GM19043 (cell line): ENCODE measurements around the gene DACH1.

Experiments
- ATAC-seq: cut with Tn5 transposase; IDR thresholded peaks from one replicate; pipeline ENCODE4 v1.9.1; 2021; ENCODE audit warnings: low read depth; ENCODE audit not compliant: unreplicated experiment

The DACH1 gene

GRCh38 chr13:71830736-71831135, 36.3 kb downstream of the DACH1 start:
- ATAC-seq, result no peak

GRCh38 chr13:71830323-71830722, 36.7 kb downstream of the DACH1 start:
- no peak for ATAC-seq

DNA sequence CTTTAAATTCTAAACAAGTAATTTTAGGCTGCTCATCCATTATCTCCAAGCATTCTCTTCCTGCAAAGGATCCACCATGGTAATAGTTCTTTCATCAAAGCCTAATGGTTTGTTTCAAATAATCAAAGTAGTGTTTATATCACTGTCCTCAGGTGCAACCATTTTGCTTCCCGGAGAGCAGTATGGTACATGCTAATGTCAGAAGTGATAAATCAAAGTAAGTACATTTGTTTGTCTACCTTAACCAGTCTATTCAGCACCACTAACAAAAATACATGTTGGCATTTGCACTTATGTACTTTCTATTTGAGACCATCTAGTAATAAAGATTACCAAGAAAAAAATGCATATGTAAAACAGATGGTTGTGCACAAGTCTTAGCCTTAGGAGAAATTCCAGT, 37.5 kb downstream of the DACH1 start:
- ATAC-seq, result no peak

DNA sequence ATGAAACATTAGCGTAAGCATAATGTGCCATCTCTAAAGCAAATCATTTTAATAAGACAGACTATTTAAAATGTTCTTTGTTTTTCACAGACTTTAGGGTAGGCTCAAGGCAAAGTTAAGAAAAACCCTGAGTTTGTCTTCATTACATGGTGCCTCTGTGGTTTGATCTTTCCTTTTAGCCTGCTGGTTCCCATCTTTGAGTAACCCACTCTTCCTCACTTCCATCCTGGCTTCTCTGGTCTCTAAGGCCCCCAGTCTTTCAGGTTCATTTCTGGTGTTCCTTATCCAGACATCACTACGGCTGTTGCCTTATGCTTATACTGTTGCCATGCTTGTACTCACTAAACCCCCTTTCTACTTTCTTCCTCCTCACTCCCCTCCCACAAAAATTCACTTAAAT, 38.4 kb downstream of the DACH1 start:
- no peak for ATAC-seq

GRCh38 chr13:71828117-71828516, 38.9 kb downstream of the DACH1 start:
- ATAC-seq, result no peak

GRCh38 chr13:71827241-71827640, 39.8 kb downstream of the DACH1 start:
- ATAC-seq, result no peak

DNA sequence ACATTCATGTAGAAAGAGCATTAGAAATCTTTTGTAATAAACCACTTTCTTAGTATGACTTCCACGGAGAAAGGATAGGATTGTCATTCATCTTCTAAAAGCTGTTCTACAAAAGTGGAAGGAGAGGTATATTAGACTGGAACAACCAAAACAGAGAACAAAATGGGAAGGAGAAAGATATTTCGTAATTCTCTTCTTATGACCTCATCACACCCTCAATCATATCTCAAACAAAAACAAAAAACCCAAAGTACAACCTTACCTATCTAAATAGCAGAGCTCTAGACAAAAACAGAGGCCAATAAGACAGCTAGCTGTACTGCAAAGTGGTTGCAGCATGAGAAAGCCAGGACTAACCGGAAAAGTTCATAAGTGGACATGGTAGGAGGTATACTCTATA, 46.3 kb downstream of the DACH1 start:
- ATAC-seq, result no peak

DNA sequence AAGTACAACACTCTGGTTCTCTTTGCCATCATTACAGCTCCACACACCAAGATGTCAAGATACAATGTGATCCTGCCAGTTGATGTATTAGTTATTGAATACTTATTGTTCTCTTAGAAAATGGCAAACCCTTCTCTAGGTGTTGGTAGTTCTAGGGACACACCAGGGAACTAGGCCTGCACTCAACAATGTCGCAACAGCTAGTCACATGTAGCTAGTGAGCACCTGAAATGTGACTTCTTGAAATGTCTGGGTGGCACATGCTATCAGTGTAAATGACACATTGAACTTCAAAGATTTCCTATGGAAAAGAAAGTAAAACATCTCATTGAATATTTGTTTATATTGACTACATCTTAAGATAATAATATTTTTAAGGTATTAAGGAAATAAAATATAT, 49.7 kb downstream of the DACH1 start:
- no peak for ATAC-seq

DNA sequence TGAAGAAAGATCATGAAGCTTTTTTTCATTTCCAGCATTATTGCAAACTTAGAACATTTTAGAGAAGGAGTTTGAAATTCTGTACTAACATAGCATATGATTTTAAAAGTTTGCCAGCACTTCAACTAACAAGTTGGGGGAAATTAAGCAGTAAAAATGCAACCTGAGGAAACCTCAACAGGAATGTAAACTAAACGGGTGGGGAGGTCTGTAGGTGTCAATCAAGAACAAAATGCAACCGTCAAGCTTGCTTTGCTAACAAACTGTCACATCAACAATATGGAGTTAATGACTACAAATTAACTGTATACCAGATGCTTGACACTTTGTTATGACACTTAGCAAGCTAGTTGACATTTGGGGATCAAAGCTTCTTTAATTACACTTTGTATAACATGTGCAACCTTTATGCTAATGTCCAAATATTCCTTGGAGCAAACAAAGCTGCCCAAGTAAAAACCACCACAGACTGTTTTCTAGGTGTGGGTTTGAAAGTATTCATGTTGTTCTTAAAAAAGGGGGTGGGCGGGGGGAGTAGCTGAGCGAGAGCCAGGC, 52.1 kb downstream of the DACH1 start:
- no peak for ATAC-seq

- no peak for ATAC-seq
These were observed 53.8 kb downstream of the DACH1 start for GRCh38 chr13:71813187-71813586.

DNA sequence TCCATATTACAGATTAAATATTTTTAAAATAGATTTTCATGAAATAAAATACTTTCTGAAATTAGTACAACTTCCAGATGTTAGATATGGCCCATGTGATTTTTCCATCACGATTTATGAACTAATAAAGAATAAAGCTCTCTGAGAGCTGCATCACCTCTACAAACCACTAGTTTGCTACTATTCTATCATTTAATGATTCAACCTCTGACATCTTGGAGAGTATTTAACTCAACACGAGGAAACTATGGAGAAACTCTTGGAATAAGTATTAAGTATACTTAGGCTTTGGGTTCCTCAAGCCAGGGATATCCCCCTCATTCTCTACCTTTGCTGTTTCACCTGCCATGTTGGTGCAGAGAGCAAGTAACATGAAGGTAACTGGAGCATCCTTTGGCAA, 55.7 kb downstream of the DACH1 start:
- no peak for ATAC-seq

GRCh38 chr13:71808708-71809107, 58.3 kb downstream of the DACH1 start:
- no peak for ATAC-seq

DNA sequence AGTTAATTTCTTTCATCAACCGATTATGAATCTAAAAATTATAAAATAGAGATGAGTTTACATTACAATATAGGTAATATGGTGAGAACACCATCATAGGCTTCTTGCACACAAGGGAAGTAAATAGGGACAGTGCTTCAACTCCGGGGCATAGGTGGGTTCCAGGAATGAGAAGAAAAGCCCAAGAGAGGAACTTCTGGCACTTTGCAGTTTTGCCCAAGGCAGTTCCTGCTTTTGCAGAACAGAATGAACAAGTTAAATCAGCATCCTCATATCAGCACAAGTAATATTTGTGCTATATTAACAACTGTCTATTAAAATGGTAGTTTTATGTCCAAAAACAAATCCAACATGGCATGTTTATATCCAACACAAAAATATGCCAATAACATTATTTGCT, 60.1 kb downstream of the DACH1 start:
- ATAC-seq, result no peak

GRCh38 chr13:71803066-71803465, 63.9 kb downstream of the DACH1 start:
- no peak for ATAC-seq

DNA sequence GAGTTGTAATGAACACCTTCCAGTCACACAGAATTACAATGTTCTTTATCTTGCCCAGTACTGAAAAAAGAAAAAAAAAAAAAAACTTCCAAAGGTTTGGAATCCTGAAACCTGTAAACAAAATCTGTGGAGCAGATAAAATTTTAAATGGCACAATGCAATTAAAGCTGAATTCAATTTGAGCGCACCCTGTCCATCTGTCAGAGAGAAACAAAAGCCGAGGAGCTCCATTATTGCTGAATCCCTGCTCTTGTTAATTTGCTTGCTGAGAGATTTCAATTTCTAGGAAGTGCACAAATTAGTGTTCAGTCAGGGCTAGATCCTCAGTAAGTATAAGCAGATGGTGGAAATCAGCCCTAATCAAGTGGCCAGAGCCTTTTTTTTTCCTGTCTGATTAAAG, 65.2 kb downstream of the DACH1 start:
- no peak for ATAC-seq

- ATAC-seq, result no peak
These were observed 65.7 kb downstream of the DACH1 start for GRCh38 chr13:71801165-71801760.

DNA sequence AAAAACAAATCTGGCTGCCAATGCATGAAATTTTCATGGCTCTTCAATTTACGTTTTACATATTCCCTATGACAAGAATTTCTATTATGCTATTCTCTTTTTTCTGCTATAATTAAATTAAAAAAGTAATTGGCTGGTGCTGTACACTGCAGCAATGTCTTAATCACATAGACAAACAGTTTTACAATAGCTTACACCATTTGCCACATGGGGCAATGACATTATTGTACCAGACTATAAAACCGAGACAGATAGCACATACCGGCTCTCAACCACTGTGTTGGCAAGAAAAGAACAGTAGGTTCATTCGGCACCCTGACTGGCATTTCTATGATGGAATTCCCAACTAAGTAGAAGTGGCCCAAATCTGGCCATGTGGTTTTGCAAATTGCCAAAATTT, 67.7 kb downstream of the DACH1 start:
- ATAC-seq, result no peak

DNA sequence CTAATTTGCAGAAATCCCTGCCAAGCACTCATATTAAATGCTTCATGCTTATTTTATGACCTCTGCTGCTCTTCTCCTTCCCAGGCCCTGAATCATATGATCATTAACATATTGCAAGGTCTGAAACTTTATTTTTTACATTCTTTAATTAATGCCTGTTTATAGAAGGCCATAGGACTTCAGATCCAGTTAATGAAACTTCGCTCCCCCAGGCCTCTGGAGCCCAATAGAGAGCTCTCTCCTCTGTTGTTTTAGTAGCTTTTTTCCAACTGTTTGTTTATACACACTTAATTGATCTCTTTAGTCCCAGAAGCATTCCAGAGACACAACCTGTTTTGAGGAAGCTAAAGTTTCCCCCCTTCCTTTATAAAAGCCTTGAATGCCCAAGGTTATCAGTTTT, 68.3 kb downstream of the DACH1 start:
- ATAC-seq, result no peak

GRCh38 chr13:71797517-71797916, 69.5 kb downstream of the DACH1 start:
- no peak for ATAC-seq

DNA sequence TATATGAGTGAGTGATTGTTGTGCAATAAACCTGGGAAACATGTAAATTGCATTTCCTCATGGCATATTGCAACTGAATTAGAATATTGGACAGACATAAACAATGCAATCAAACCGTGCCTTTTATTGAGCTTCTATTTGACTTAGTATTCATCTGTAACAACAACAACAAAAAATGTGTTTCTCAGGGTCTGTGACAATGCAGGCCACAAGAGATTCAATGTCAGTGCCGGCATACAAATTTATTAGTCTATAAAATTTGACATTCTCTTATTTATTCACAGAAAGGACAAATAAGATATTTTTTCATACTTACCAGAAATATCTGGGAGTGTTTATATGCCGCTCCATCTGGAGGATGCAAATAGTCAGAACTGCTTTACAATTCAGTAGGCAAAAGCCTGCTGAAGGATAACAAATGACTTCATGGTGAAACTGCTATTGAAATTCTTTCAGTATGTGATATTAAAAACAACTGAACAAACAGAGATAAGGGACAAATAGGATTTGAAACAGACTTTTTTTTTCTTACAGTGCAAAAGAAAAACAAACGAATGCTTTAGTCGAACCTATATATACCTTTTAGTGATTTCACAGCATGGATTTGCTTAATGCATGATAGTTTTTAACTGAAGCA, 77.2 kb downstream of the DACH1 start:
- no peak for ATAC-seq

- ATAC-seq, result no peak
These were observed 78.0 kb downstream of the DACH1 start for GRCh38 chr13:71789037-71789436.

DNA sequence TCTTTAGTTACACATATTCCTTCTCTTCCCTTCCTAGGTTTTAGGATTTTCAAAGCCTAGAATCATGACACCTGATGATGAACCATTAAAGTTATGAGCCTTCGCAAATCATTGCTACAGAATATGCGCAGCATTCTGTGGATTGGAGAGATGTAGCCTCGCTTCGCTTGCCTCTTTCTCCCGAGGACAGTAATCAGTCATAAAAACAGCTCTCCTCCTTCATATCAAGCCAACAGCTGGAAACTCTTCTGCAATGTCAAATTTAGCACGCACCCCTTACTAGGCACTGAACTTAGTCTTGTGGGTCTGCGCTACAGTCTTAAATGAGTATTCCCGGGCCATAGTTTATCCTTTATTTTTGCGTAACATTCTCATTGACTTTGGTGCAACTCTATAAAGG, 79.6 kb downstream of the DACH1 start:
- no peak for ATAC-seq
